Thymus (tissue), 11 donors: Measurements from ENCODE around the gene SPATA18. TPM values are rescaled to one million over a fixed set of nuclear protein-coding genes. Genes with fewer than 3 reads are reported as not detected.
"Not testable (repeated sequence)": the region's sequence is repeated elsewhere in the genome, so short reads cannot be mapped to it uniquely, and the experiment has no call there.

Experiments
- DNase-seq, 9 donors: peaks; one replicate each; pipeline ENCODE4 v3.0.0-alpha.2; 2013; ENCODE audit warnings: low spot score in 9 of 9, low read depth in 6 of 9, missing footprints in 1 of 9
- H3K27ac ChIP-seq, 2 donors: one replicate each; pipeline ENCODE4 v1.5.1; 2013; ENCODE audit warnings: control low read depth in 1 of 2, low read depth in 1 of 2, low read length in 1 of 2, mild to moderate bottlenecking in 1 of 2, moderate library complexity in 1 of 2
- H3K27me3 ChIP-seq, 2 donors: one replicate each; pipeline ENCODE4 v1.5.1; 2013; ENCODE audit warnings: low read length in 1 of 2; ENCODE audit not compliant: control insufficient read depth in 2 of 2, insufficient read depth in 1 of 2
- H3K36me3 ChIP-seq, 2 donors: one replicate each; pipeline ENCODE4 v1.5.1; 2013; ENCODE audit warnings: low read length in 1 of 2, mild to moderate bottlenecking in 1 of 2, moderate library complexity in 1 of 2; ENCODE audit not compliant: control insufficient read depth in 2 of 2, insufficient read depth in 2 of 2
- H3K4me1 ChIP-seq, 2 donors: one replicate each; pipeline ENCODE4 v1.5.1; 2013; ENCODE audit warnings: low read length in 2 of 2; ENCODE audit not compliant: control insufficient read depth in 2 of 2, insufficient read depth in 2 of 2
- H3K4me3 ChIP-seq, 2 donors: one replicate each; pipeline ENCODE4 v1.5.1; 2013; ENCODE audit warnings: low read length in 2 of 2, control low read depth in 1 of 2, mild to moderate bottlenecking in 1 of 2
- H3K9me3 ChIP-seq, 2 donors: one replicate each; pipeline ENCODE4 v1.5.1; 2013; ENCODE audit warnings: low read length in 1 of 2, mild to moderate bottlenecking in 1 of 2; ENCODE audit not compliant: control insufficient read depth in 2 of 2, insufficient read depth in 1 of 2
- WGBS: extraction: QIAGEN DNeasy Blood & Tissue Kit; methylation state at CpG from one replicate; pipeline ENCODE4 v1.1.7; 2013; 5-methylcytosine and 5-hydroxymethylcytosine counted together
- polyA plus RNA-seq: library from polyadenylated mRNA; stranded (reverse); fragments of 200-250 nt; gene quantifications from one replicate; pipeline ENCODE4 v1.2.3, GENCODE V29; 2013
- total RNA-seq: library from RNA; stranded (reverse); fragments of 120-200 nt; gene quantifications from one replicate; pipeline ENCODE4 v1.2.4, GENCODE V29; 2013
- donor health status: healthy.

Gene SPATA18
- total and polyA plus RNA-seq, 2 donors, result 1.6 to 3.1 TPM

DNA sequence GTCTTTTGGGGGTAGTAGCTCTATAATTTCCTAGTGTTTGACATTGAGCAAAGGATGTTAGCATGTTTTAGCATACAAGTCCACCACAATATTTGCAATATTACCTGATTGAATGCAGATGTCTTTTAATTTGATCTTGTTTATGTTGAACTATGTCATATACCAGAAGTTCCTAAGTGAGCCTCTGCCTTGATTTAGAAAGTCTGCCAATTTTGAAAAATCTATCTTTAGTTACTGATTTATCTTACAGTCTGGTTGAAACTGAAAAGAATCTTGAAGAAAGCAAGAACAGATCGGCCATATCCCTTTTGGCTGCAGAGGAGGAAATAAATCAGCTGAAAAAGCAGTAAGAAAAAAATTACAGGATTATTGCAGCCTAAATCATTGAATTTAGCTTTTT lies 18.5 kb downstream of the SPATA18 start:
- H3K4me1 ChIP-seq, result no peaks in the 10 kb centered on the region
- 90% methylated on average over 1 of the region's 1 CpG for WGBS
- no peak for DNase-seq
- H3K36me3 ChIP-seq, result no peaks in the 10 kb centered on the region
- no peaks in the 10 kb centered on the region for H3K9me3 ChIP-seq
- no peaks in the 10 kb centered on the region for H3K27me3 ChIP-seq
- no peak overlapping the region for H3K27ac ChIP-seq
- H3K4me3 ChIP-seq, result no peak overlapping the region

DNA sequence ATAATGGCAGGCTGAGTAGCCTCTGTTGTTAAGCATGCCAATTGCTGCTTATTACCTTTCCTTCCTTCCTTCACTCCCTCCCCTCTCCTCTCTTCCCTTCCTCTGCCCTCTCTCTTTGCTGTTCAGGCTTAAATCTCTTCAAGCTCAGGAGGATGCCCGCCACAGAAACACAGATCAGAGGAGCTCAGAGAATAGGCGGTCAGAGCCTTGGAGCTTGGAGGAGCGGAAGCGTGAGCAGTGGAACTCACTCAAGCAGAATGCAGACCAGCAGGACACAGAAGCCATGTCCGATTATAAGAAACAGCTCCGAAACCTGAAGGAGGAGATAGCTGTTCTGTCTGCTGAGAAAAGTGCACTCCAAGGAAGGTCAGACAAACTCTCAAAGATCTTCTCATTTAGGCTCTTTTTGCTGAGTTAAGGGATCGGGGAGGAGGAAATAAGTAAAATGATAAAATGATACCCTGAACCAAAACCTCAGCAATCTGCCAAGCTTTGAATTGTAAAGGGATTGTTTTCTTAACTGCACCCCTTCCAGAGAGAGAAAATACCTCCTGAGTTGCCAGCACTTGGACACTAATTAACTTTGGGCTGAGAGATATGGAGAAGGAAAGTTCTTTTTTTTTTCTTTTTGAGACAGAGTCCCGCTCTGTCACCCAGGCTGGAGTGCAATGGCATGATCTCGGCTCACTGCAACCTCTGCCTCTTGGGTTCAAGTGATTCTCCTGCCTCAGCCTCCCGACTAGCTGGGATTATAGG lies 20.9 kb downstream of the SPATA18 start:
- DNase-seq, result no peak
- no peak overlapping the region for H3K4me3 ChIP-seq
- H3K9me3 ChIP-seq, result no peaks in the 10 kb centered on the region
- H3K36me3 ChIP-seq, result no peaks in the 10 kb centered on the region
- H3K4me1 ChIP-seq, result no peaks in the 10 kb centered on the region
- peaks cover 0 to 5% of the 10 kb centered on the region in 2 donors for H3K27me3 ChIP-seq
- 77% methylated on average over 10 of the region's 10 CpGs for WGBS
- no peak overlapping the region for H3K27ac ChIP-seq

DNA sequence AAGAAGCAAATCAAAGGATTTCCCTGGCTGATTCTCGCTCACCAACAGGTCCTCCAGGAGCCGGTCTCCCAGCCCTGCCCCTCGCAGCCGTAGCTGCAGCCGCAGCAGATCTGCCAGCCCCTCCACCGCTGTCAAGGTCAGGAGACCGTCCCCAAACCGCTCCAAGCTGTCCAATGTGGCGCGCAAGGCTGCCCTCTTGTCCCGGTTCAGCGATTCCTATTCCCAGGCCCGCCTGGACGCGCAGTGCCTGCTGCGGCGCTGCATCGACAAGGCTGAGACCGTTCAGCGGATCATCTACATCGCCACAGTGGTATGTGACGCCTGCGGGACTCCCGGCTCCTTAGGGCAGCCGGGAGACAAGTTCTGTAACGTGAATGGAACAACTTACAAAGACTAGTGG lies 25.6 kb downstream of the SPATA18 start:
- Histone ChIP-seq H3K4me1 (no peaks in the 10 kb centered on the region), H3K4me3 (no peak overlapping the region), H3K9me3 (no peaks in the 10 kb centered on the region), H3K27me3 (peaks cover 0 to 6% of the 10 kb centered on the region in 2 donors), H3K27ac (no peak overlapping the region), H3K36me3 (no peaks in the 10 kb centered on the region)
- DNase-seq, result no peak
- 10% methylated on average over 26 of the region's 26 CpGs for WGBS

DNA sequence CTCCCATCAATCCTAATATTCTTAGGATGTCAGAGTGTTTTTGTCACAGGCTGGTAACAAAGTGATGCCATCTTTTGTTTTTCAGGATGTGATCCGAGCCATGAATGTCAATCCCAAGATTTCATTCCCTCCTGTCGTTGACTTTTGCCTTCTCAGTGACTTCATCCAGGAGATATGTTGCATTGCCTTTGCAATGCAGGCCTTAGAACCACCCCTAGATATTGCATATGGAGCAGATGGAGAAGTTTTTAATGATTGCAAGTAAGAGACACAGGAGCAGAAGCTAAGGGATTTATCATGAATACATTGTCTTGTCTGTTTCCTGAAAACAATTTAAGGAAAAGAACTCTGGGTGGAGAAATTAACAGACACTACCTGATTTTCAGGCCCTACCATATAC lies 28.6 kb downstream of the SPATA18 start:
- DNase-seq, result no peak
- 72% methylated on average over 2 of the region's 2 CpGs for WGBS
- Histone ChIP-seq H3K27ac (no peak overlapping the region), H3K9me3 (no peaks in the 10 kb centered on the region), H3K36me3 (no peaks in the 10 kb centered on the region), H3K27me3 (peaks cover 0 to 6% of the 10 kb centered on the region in 2 donors), H3K4me3 (no peak overlapping the region), H3K4me1 (no peaks in the 10 kb centered on the region)

DNA sequence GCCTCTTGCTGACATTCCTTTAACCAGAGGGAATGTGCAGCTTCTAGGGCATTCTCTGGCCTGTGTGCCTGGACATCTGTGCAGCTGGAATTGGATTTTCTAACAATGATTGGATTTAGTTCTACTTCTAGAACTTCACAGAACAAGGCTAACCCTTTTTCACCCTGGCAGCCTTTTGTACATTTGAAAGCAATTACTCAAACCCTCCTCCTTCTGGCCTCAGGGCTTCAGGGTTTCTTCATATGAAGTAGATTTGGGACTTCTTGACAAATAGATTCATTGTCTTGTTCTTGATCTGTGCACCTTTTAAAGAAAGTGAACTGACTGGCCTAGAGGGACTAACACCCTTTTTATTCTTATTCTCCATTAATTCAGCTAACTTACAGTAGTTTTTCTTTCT lies 30.1 kb downstream of the SPATA18 start:
- H3K9me3 ChIP-seq, result no peaks in the 10 kb centered on the region
- H3K4me1 ChIP-seq, result no peaks in the 10 kb centered on the region
- no peak overlapping the region for H3K27ac ChIP-seq
- no peaks in the 10 kb centered on the region for H3K36me3 ChIP-seq
- H3K4me3 ChIP-seq, result no peak overlapping the region
- peaks cover 0 to 6% of the 10 kb centered on the region in 2 donors for H3K27me3 ChIP-seq
- DNase-seq, result no peak

DNA sequence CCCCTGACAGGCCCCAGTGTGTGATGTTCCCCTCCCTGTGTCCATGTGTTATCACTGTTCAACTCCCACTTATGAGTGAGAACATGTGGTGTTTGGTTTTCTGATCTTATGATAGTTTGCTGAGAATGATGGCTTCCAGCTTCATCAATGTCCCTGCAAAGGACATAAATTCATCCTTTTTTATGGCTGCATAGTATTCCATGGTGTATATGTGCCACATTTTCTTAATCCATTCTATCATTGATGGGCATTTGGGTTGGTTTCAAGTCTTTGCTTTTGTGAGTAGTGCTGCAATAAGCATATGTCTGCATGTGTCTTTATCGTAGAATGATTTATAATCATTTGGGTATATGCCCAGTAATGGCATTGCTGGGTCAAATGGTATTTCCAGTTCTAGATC lies 35.3 kb downstream of the SPATA18 start:
- H3K4me3 ChIP-seq, H3K36me3 ChIP-seq, H3K27me3 ChIP-seq, H3K27ac ChIP-seq, DNase-seq, H3K9me3 ChIP-seq, H3K4me1 ChIP-seq: not testable (repeated sequence)
- WGBS, result 97% methylated on average over 1 of the region's 1 CpG

DNA sequence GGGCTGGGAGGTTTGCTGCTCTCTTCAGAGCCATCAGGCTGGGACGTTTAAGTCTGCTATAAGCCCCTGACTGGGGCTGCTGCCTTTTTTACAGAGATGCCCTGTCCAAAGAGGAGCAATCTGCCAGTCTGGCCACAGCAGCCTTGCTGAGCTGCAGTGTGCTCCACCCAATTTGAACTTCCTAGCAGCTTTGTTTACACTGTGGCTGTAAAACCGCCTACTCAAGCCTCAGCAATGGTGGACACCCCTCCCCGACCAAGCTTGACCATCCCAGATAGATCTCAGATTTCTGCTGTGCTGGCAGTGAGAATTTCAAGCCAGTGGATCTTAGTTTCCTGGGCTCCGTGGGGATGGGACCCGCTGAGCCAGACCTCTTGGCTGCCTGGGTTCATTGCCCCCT lies 40.7 kb downstream of the SPATA18 start:
- Histone ChIP-seq H3K27ac (no peak overlapping the region), H3K4me3 (no peak overlapping the region), H3K36me3 (no peaks in the 10 kb centered on the region), H3K4me1 (no peaks in the 10 kb centered on the region), H3K27me3 (no peaks in the 10 kb centered on the region), H3K9me3 (peaks cover 0 to 8% of the 10 kb centered on the region in 2 donors)
- no peak for DNase-seq
- 76% methylated on average over 5 of the region's 5 CpGs for WGBS

DNA sequence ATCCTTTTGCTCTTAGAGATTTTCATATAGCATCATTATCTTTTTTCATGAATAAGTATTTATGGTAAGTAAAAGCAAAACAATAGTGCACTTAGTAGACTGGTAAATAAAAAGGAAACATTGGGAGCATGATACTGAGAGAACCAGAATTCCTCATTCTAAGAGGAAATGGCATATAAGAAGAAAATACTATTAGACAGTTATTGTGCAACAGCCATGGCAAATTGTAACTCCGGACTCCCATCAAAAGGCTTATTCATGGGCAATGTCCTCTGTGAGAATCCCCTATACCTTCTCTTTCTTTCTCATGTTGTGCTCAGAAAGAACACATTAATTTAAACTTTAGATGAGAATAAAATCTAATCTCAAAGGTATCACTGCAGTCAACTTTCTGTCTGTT lies 42.4 kb downstream of the SPATA18 start:
- no peaks in the 10 kb centered on the region for H3K36me3 ChIP-seq

DNA sequence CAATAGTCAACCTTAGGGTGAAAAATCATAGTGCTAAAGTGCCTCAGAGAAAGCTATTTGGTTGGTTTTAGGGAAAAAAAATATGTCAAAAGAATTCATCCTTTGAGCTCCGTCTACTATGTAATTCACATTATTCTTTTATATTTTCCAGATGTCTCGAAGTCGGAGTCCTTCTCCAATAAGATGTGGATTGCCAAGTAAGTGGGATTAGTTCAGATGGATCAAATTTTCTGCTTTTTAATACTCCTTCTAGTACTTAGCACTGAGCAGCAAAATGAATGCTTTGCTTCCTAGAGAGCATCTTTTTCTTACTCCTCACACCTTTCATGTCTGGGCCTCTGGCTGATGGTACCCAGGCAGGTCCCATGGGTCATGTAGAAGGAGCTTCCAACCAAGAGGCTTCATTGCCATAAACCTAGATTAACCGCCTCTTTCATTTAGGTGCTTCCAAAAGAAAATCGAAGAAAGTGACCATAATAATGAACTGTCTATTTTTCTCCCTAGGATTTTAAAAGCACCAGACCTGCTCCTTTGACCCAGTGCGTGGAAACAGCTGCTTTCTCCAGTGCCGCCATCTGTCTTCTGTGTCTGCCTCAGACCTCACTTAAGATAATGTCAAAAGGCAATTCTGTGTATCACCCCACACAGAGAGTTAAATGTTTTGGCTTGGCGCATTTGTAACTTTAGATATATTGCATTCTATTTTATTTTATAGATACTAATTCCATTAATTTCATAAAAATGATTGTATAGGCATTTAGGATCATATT lies 43.5 kb downstream of the SPATA18 start:
- H3K36me3 ChIP-seq, result no peaks in the 10 kb centered on the region
- no peaks in the 10 kb centered on the region for H3K4me1 ChIP-seq
- DNase-seq, result no peak
- no peak overlapping the region for H3K4me3 ChIP-seq
- peaks cover 0 to 8% of the 10 kb centered on the region in 2 donors for H3K9me3 ChIP-seq
- H3K27ac ChIP-seq, result no peak overlapping the region
- no peaks in the 10 kb centered on the region for H3K27me3 ChIP-seq
- 94% methylated on average over 8 of the region's 8 CpGs for WGBS

More for the DNA sequence above, 42.4 kb downstream of the SPATA18 start:
- Histone ChIP-seq H3K27me3 (no peaks in the 10 kb centered on the region), H3K4me3 (no peak overlapping the region), H3K27ac (no peak overlapping the region), H3K9me3 (peaks cover 0 to 8% of the 10 kb centered on the region in 2 donors), H3K4me1 (no peaks in the 10 kb centered on the region)
- DNase-seq, result no peak
- 97% methylated on average over 1 of the region's 1 CpG for WGBS
